H9 (cell line): ENCODE data around the gene RPL23. TPM values are rescaled to one million over a fixed set of nuclear protein-coding genes. Genes with fewer than 3 reads are reported as not detected.

Source experiments
- DNase-seq: peaks from one replicate; pipeline ENCODE4 v3.0.0-alpha.2; 2017
- H2AFZ ChIP-seq: one replicate; pipeline ENCODE4 v1.6.1; 2013; ENCODE audit warnings: mild to moderate bottlenecking, low read length, control low read depth, moderate library complexity
- H2AK5ac ChIP-seq: 2 replicates; pipeline ENCODE4 v1.6.1; 2013; ENCODE audit warnings: low read length, control low read depth, mixed read lengths; ENCODE audit not compliant: insufficient read length
- H2BK120ac ChIP-seq: one replicate; pipeline ENCODE4 v1.6.1; 2013; ENCODE audit warnings: low read depth, mild to moderate bottlenecking, low read length, control low read depth, inconsistent platforms; ENCODE audit not compliant: poor library complexity, severe bottlenecking
- H2BK12ac ChIP-seq: 2 replicates; pipeline ENCODE4 v1.6.1; 2013; ENCODE audit warnings: low read length, control low read depth, mixed read lengths, low read depth; ENCODE audit not compliant: insufficient read length
- H2BK15ac ChIP-seq: 2 replicates; pipeline ENCODE4 v1.6.1; 2013; ENCODE audit warnings: low read depth, low read length, control low read depth
- H2BK20ac ChIP-seq: one replicate; pipeline ENCODE4 v1.6.1; 2013; ENCODE audit warnings: low read depth, mild to moderate bottlenecking, low read length, control low read depth, inconsistent platforms; ENCODE audit not compliant: poor library complexity, severe bottlenecking
- H2BK5ac ChIP-seq: 2 replicates; pipeline ENCODE4 v1.6.1; 2013; ENCODE audit warnings: low read length, control low read depth, mixed read lengths; ENCODE audit not compliant: insufficient read length
- H3K14ac ChIP-seq: 2 replicates; pipeline ENCODE4 v1.6.1; 2013; ENCODE audit warnings: low read length, control low read depth; ENCODE audit not compliant: insufficient read depth
- H3K18ac ChIP-seq: 2 replicates; pipeline ENCODE4 v1.6.1; 2013; ENCODE audit warnings: low read depth, mild to moderate bottlenecking, mixed read lengths, low read length, control low read depth; ENCODE audit not compliant: insufficient read length
- H3K23ac ChIP-seq: 2 replicates; pipeline ENCODE4 v1.6.1; 2013; ENCODE audit warnings: low read length, control low read depth, mixed read lengths, low read depth; ENCODE audit not compliant: insufficient read length
- H3K23me2 ChIP-seq: 2 replicates; pipeline ENCODE4 v1.6.1; 2013; ENCODE audit warnings: low read depth, mild to moderate bottlenecking, mixed read lengths, low read length, control low read depth; ENCODE audit not compliant: insufficient read length, poor library complexity, severe bottlenecking
- H3K27ac ChIP-seq: 2 replicates; pipeline ENCODE4 v1.5.1; 2013; ENCODE audit warnings: low read length, control low read depth, mixed read lengths, low read depth; ENCODE audit not compliant: insufficient read length
- H3K27me3 ChIP-seq: 2 replicates; pipeline ENCODE4 v1.6.1; 2013; ENCODE audit warnings: low read length, control low read depth, inconsistent platforms; ENCODE audit not compliant: insufficient read depth
- H3K4ac ChIP-seq: 2 replicates; pipeline ENCODE4 v1.6.1; 2013; ENCODE audit warnings: low read depth, mild to moderate bottlenecking, control low read depth, inconsistent platforms, low read length, moderate library complexity
- H3K4me1 ChIP-seq: 2 replicates; pipeline ENCODE4 v1.6.1; 2013; ENCODE audit warnings: low read length, control low read depth, inconsistent platforms; ENCODE audit not compliant: insufficient read depth
- H3K4me2 ChIP-seq: 2 replicates; pipeline ENCODE4 v1.6.1; 2013; ENCODE audit warnings: low read length, control low read depth, mixed read lengths; ENCODE audit not compliant: insufficient read length, insufficient read depth
- H3K56ac ChIP-seq: 2 replicates; pipeline ENCODE4 v1.6.1; 2013; ENCODE audit warnings: low read depth, mild to moderate bottlenecking, mixed read lengths, low read length, control low read depth; ENCODE audit not compliant: insufficient read length
- H3K79me1 ChIP-seq: 2 replicates; pipeline ENCODE4 v1.6.1; 2013; ENCODE audit warnings: low read depth, mild to moderate bottlenecking, moderate library complexity, low read length, control low read depth, inconsistent platforms; ENCODE audit not compliant: insufficient read depth, poor library complexity, severe bottlenecking
- H3K79me2 ChIP-seq: 2 replicates; pipeline ENCODE4 v1.6.1; 2013; ENCODE audit warnings: low read length, control low read depth, inconsistent platforms; ENCODE audit not compliant: insufficient read depth
- H3K9ac ChIP-seq: 2 replicates; pipeline ENCODE4 v1.6.1; 2013; ENCODE audit warnings: low read length, control low read depth, mixed read lengths; ENCODE audit not compliant: insufficient read length; ENCODE audit errors: extremely low read depth
- H3K9me3 ChIP-seq: one replicate; pipeline ENCODE4 v1.6.1; 2013; ENCODE audit warnings: low read depth, low read length, inconsistent platforms; ENCODE audit not compliant: control insufficient read depth
- H3T11ph ChIP-seq: one replicate; pipeline ENCODE4 v1.6.1; 2013; ENCODE audit warnings: mild to moderate bottlenecking, low read length, control low read depth, inconsistent platforms
- H4K20me1 ChIP-seq: one replicate; pipeline ENCODE4 v1.6.1; 2013; ENCODE audit not compliant: control insufficient read depth, insufficient read length, insufficient read depth
- H4K5ac ChIP-seq: 2 replicates; pipeline ENCODE4 v1.6.1; 2013; ENCODE audit warnings: low read depth, mild to moderate bottlenecking, mixed read lengths, low read length, control low read depth; ENCODE audit not compliant: insufficient read length
- H4K8ac ChIP-seq: replicated peaks from 2 replicates; pipeline ENCODE4 v1.6.1; 2013; ENCODE audit warnings: low read length, control low read depth, mixed read lengths, low read depth; ENCODE audit not compliant: insufficient read length
- H4K91ac ChIP-seq: 2 replicates; pipeline ENCODE4 v1.6.1; 2013; ENCODE audit warnings: low read depth, mild to moderate bottlenecking, moderate library complexity, mixed read lengths, low read length, control low read depth; ENCODE audit not compliant: insufficient read length
- H3K27ac Mint-ChIP-seq, 3 experiments: 2 replicates in 2 of 3; 3 replicates in 1 of 3; pipeline ENCODE4 v1.8.0; 2020 to 2021; ENCODE audit warnings: mixed read lengths in 3 of 3, mild to moderate bottlenecking in 1 of 3, moderate library complexity in 1 of 3
- H3K27me3 Mint-ChIP-seq: 2 replicates; pipeline ENCODE4 v1.8.0; 2021; ENCODE audit warnings: low read depth, mild to moderate bottlenecking, moderate library complexity, mixed read lengths
- H3K36me3 Mint-ChIP-seq, 3 experiments: 2 replicates in 2 of 3; 3 replicates in 1 of 3; pipeline ENCODE4 v1.8.0; 2020 to 2021; ENCODE audit warnings: low read depth in 3 of 3, mixed read lengths in 3 of 3; ENCODE audit not compliant: insufficient read depth in 1 of 3
- H3K4me1 Mint-ChIP-seq, 2 experiments: 2 replicates each; pipeline ENCODE4 v1.8.0; 2020; ENCODE audit warnings: mixed read lengths in 2 of 2
- H3K4me3 Mint-ChIP-seq, 2 experiments: 2 replicates in 1 of 2; 3 replicates in 1 of 2; pipeline ENCODE4 v1.8.0; 2020 to 2021; ENCODE audit warnings: mild to moderate bottlenecking in 2 of 2, mixed read lengths in 2 of 2, moderate library complexity in 1 of 2
- H3K9me3 Mint-ChIP-seq, 2 experiments: 2 replicates in 1 of 2; 3 replicates in 1 of 2; pipeline ENCODE4 v1.8.0; 2020; ENCODE audit warnings: mild to moderate bottlenecking in 2 of 2, mixed read lengths in 2 of 2, moderate library complexity in 1 of 2
- CTCF ChIP-seq: fragments of 200-600 bp; sonication (generic); conservative IDR thresholded peaks from 3 replicates; pipeline ENCODE4 v1.8.0; 2021; ENCODE audit warnings: antibody characterized with exemption, mild to moderate bottlenecking
- WGBS: extraction: QIAGEN DNeasy Blood & Tissue Kit; methylation state at CpG from one replicate; pipeline ENCODE4 v1.1.7; 2013; ENCODE audit warnings: missing lambda C conversion rate, low lambda C conversion rate, mixed read lengths; ENCODE audit not compliant: insufficient read length; ENCODE audit errors: extremely low coverage; 5-methylcytosine and 5-hydroxymethylcytosine counted together
- total RNA-seq: library from RNA; stranded (reverse); gene quantifications from 2 replicates; pipeline ENCODE4 v1.2.1, GENCODE V29; 2021

RPL23 gene
- total RNA-seq, 1 experiment from 2014 or later = 2,084 TPM

GRCh38 chr17:38869526-38870258 is 16.2 kb upstream of the RPL23 start, which contains the start of gene LASP1:
Gene LASP1, plus strand, starts transcription at chr17:38870058. Its CDS starts 132 bp downstream, at chr17:38870190.
- peak within 1 kb of the TSS; percentile 83 for H3K9ac ChIP-seq
- WGBS = no CpG with 5 or more reads among the region's 73 CpGs
- H3K27me3 Mint-ChIP-seq = peaks cover 3% of the 10 kb centered on the region; the same call in 1 of the 2 replicates

More at GRCh38 chr17:38869526-38870258, 16.2 kb upstream of the RPL23 start, which contains the start of gene LASP1:
- Histone ChIP-seq H2BK12ac (no peak within 1 kb of the TSS), H3K79me1 (no peaks in the 10 kb centered on the region), H3K23me2 (peaks cover 22% of the 10 kb centered on the region), H3K18ac (peak within 1 kb of the TSS; percentile 85), H3K14ac (peak within 1 kb of the TSS; percentile 86), H4K20me1 (peaks cover 2% of the 10 kb centered on the region), H3K56ac (no peak within 1 kb of the TSS), H3K27me3 (no peaks in the 10 kb centered on the region), H3K27ac (no peak within 1 kb of the TSS), H3K4ac (no peak within 1 kb of the TSS), H3T11ph (no peak within 1 kb of the TSS), H2BK5ac (no peak within 1 kb of the TSS), H3K23ac (no peak within 1 kb of the TSS), H2BK15ac (no peak within 1 kb of the TSS), H4K5ac (no peak within 1 kb of the TSS), H3K4me2 (peak within 1 kb of the TSS; percentile 94), H4K8ac (no peak within 1 kb of the TSS), H2AFZ (no peak within 1 kb of the TSS), H3K79me2 (peaks cover 34% of the 10 kb centered on the region; the same call in 1 of the 2 replicates), H4K91ac (no peak within 1 kb of the TSS), H2AK5ac (no peak within 1 kb of the TSS), H2BK20ac (no peak within 1 kb of the TSS), H2BK120ac (no peak within 1 kb of the TSS), H3K9me3 (no peaks in the 10 kb centered on the region), H3K4me1 (no peaks in the 10 kb centered on the region; the same call in 1 of the 2 replicates)
- Mint-ChIP-seq H3K4me1 (peaks cover 28 to 42% of the 10 kb centered on the region in 2 experiments), H3K4me3 (peak within 1 kb of the TSS; percentile 98 to 99), H3K36me3 (peaks cover 0 to 7% (median 2%) of the 10 kb centered on the region in 3 experiments; a peak in 4 of 7 replicates), H3K27ac (peak within 1 kb of the TSS; percentile 97 to 99 (median 98)), H3K9me3 (peaks cover 3 to 8% of the 10 kb centered on the region in 2 experiments; a peak in 2 of 5 replicates)
- no peak for TF ChIP-seq CTCF
- DNase-seq = no peak
